Glutamatergic neuron (in vitro differentiated cells): Measurements from ENCODE around the gene PLS1. TPM values are rescaled to one million over a fixed set of nuclear protein-coding genes. Genes with fewer than 3 reads are reported as not detected.
A peak's percentile ranks its signal among the peaks of the same experiment; 100 is the strongest.

ENCODE experiments used
- DNase-seq: peaks from one replicate; pipeline ENCODE4 v3.0.0; 2022
- H3K27ac Mint-ChIP-seq: one replicate; pipeline ENCODE4 v1.8.0; 2020; ENCODE audit warnings: mild to moderate bottlenecking, mixed read lengths, inconsistent platforms; ENCODE audit not compliant: unreplicated experiment
- H3K27me3 Mint-ChIP-seq: one replicate; pipeline ENCODE4 v1.8.0; 2020; ENCODE audit warnings: mild to moderate bottlenecking, moderate library complexity, mixed read lengths, inconsistent platforms; ENCODE audit not compliant: unreplicated experiment
- H3K36me3 Mint-ChIP-seq: one replicate; pipeline ENCODE4 v1.8.0; 2020; ENCODE audit warnings: mild to moderate bottlenecking, mixed read lengths, inconsistent platforms; ENCODE audit not compliant: unreplicated experiment
- H3K4me1 Mint-ChIP-seq: one replicate; pipeline ENCODE4 v1.8.0; 2020; ENCODE audit warnings: mild to moderate bottlenecking, low read depth, mixed read lengths, inconsistent platforms; ENCODE audit not compliant: unreplicated experiment
- H3K4me3 Mint-ChIP-seq: one replicate; pipeline ENCODE4 v1.8.0; 2020; ENCODE audit warnings: mild to moderate bottlenecking, mixed read lengths, inconsistent platforms; ENCODE audit not compliant: unreplicated experiment
- H3K9me3 Mint-ChIP-seq: one replicate; pipeline ENCODE4 v1.8.0; 2020; ENCODE audit warnings: mild to moderate bottlenecking, moderate library complexity, mixed read lengths, inconsistent platforms; ENCODE audit not compliant: unreplicated experiment
- CTCF ChIP-seq: fragments of 200-600 bp; sonication (generic); IDR thresholded peaks from one replicate; pipeline ENCODE4 v1.5.0; 2021; ENCODE audit not compliant: partially characterized antibody, unreplicated experiment
- total RNA-seq: library from RNA; stranded (reverse); fragmentation: NEBNext Ultra II Directional; extraction: Animal tissue kit (Norgen Biotek cat#: 25700); gene quantifications from one replicate; pipeline ENCODE4 v1.2.1, GENCODE V29; 2021; ENCODE audit not compliant: unreplicated experiment

Gene PLS1
- total RNA-seq, 1 donor from 2014 or later = 1.3 TPM

GRCh38 chr3:142614059-142614626, 17.9 kb downstream of the PLS1 start:
- TF ChIP-seq CTCF = no peak
- no peak overlapping the region for H3K4me3 Mint-ChIP-seq
- peaks cover 8% of the 10 kb centered on the region for H3K4me1 Mint-ChIP-seq
- H3K27me3 Mint-ChIP-seq = no peaks in the 10 kb centered on the region
- DNase-seq = no peak
- no peak overlapping the region for H3K27ac Mint-ChIP-seq
- no peaks in the 10 kb centered on the region for H3K36me3 Mint-ChIP-seq
- no peaks in the 10 kb centered on the region for H3K9me3 Mint-ChIP-seq

- no peaks in the 10 kb centered on the region for H3K36me3 Mint-ChIP-seq
- DNase-seq = no peak
- no peak for TF ChIP-seq CTCF
- no peak overlapping the region for H3K4me3 Mint-ChIP-seq
- no peaks in the 10 kb centered on the region for H3K27me3 Mint-ChIP-seq
- no peaks in the 10 kb centered on the region for H3K9me3 Mint-ChIP-seq
- H3K4me1 Mint-ChIP-seq = peaks cover 12% of the 10 kb centered on the region
- no peak overlapping the region for H3K27ac Mint-ChIP-seq
Measured at GRCh38 chr3:142615171-142615570, 19.0 kb downstream of the PLS1 start.

GRCh38 chr3:142618917-142619461, 22.8 kb downstream of the PLS1 start:
- H3K4me3 Mint-ChIP-seq = no peak overlapping the region
- no peaks in the 10 kb centered on the region for H3K36me3 Mint-ChIP-seq
- H3K4me1 Mint-ChIP-seq = peaks cover 12% of the 10 kb centered on the region
- H3K9me3 Mint-ChIP-seq = no peaks in the 10 kb centered on the region
- H3K27ac Mint-ChIP-seq = peak overlapping the region; percentile 62
- no peaks in the 10 kb centered on the region for H3K27me3 Mint-ChIP-seq
- TF ChIP-seq CTCF = no peak
- DNase-seq = no peak

- Mint-ChIP-seq H3K36me3 (no peaks in the 10 kb centered on the region), H3K4me1 (peaks cover 12% of the 10 kb centered on the region), H3K9me3 (no peaks in the 10 kb centered on the region), H3K27ac (no peak overlapping the region), H3K27me3 (no peaks in the 10 kb centered on the region), H3K4me3 (no peak overlapping the region)
- DNase-seq = no peak
- TF ChIP-seq CTCF = no peak
Measured at GRCh38 chr3:142622405-142622804, 26.2 kb downstream of the PLS1 start.

- H3K27me3 Mint-ChIP-seq = no peaks in the 10 kb centered on the region
- TF ChIP-seq CTCF = no peak
Measured at GRCh38 chr3:142623194-142623593, 27.0 kb downstream of the PLS1 start.

More at GRCh38 chr3:142623194-142623593, 27.0 kb downstream of the PLS1 start:
- Mint-ChIP-seq H3K36me3 (no peaks in the 10 kb centered on the region), H3K27ac (no peak overlapping the region), H3K4me3 (no peak overlapping the region), H3K4me1 (peaks cover 12% of the 10 kb centered on the region), H3K9me3 (no peaks in the 10 kb centered on the region)
- DNase-seq = no peak
